ENCODE data around the gene MEA1. TPM values are rescaled to one million over a fixed set of nuclear protein-coding genes. Genes with fewer than 3 reads are reported as not detected.

The MEA1 gene
- total RNA-seq, 4 donors from 2014 or later = 25.0 to 33.5 (median 25.9) TPM

- TF ChIP-seq, protein P1, sequence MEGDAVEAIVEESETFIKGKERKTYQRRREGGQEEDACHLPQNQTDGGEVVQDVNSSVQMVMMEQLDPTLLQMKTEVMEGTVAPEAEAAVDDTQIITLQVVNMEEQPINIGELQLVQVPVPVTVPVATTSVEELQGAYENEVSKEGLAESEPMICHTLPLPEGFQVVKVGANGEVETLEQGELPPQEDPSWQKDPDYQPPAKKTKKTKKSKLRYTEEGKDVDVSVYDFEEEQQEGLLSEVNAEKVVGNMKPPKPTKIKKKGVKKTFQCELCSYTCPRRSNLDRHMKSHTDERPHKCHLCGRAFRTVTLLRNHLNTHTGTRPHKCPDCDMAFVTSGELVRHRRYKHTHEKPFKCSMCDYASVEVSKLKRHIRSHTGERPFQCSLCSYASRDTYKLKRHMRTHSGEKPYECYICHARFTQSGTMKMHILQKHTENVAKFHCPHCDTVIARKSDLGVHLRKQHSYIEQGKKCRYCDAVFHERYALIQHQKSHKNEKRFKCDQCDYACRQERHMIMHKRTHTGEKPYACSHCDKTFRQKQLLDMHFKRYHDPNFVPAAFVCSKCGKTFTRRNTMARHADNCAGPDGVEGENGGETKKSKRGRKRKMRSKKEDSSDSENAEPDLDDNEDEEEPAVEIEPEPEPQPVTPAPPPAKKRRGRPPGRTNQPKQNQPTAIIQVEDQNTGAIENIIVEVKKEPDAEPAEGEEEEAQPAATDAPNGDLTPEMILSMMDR (IDR thresholded peaks at IDR 0.05 in 4 of 5, conservative IDR thresholded peaks at IDR 0.05 in 1 of 5) = no peak
- no peak for TF ChIP-seq POLR2A (IDR thresholded peaks at IDR 0.05)
- Histone ChIP-seq H3K36me3 (peaks cover 0 to 26% of the 10 kb centered on the region in 2 donors), H3K4me1 (peaks cover 26 to 33% of the 10 kb centered on the region in 2 donors), H3K4me3 (no peak overlapping the region), H3K27me3 (no peaks in the 10 kb centered on the region), H3K27ac (peak overlapping the region; percentile 82 to 94 (median 92)), H3K9me3 (no peaks in the 10 kb centered on the region)
- in situ Hi-C loops (cut with MboI; ENCODE audit: low sequenced_read_pairs in 4 of 4) (no loop called here), intact Hi-C loops (cut with DNase I; ENCODE audit: low total_unique reads) (loop anchor here (1.0 kb wide), 1 partner anchor 17 kb away; the partner anchor contains the start of gene CUL7)
- ATAC-seq = no peak
- DNase-seq = no peak
Observed at GRCh38 chr6:43036712-43037111, 23.0 kb upstream of the MEA1 start.

DNA sequence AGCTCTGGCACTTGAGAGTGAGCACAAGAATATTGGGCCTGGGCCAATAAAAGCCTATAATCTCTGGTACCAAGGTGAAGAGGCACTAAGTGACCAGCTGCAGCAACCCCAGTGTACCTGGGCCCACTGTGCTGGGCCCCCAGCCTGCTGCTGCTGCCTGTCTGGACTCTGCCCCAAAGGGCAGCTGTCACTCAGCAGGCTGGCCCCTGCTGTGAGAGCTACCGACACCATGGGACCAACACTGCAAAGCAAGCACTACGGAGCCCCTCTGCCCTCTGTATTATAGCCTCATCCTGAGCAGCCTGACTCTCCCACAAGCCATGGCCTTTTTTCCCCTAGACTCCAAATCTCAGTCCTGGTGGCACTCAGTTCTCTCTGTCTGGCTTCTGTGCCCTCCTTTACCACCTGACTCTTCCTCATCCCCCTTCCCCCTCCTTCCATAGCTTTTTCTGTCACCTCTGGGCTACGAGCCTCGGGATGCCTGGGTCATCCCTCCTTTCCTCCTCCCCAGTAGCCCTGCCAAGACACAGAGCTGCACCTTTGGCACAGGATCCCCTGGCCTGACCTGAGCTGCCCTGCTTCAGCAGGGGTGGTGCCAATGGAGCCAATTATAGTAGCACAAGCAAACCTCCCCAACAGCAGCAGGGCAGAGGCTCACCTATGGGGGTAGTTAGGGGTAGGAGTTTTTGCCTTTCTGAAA, 21.9 kb upstream of the MEA1 start:
- TF ChIP-seq, protein P1 (IDR thresholded peaks at IDR 0.05 in 4 of 5, conservative IDR thresholded peaks at IDR 0.05 in 1 of 5) = peak in 2 of 5 experiments; percentile 12 to 20
- no peak for TF ChIP-seq POLR2A (IDR thresholded peaks at IDR 0.05)
- intact Hi-C loops (cut with DNase I; ENCODE audit: low total_unique reads) = loop anchor here (1.0 to 2.0 kb wide), 2 partner anchors 18 to 21 kb away; partner anchors contain the start of genes CUL7 and KLHDC3
- Histone ChIP-seq H3K27ac (peak overlapping the region; percentile 82 to 94 (median 92)), H3K36me3 (peaks cover 0 to 36% of the 10 kb centered on the region in 2 donors), H3K4me1 (peaks cover 26 to 33% of the 10 kb centered on the region in 2 donors), H3K9me3 (no peaks in the 10 kb centered on the region), H3K27me3 (no peaks in the 10 kb centered on the region), H3K4me3 (no peak overlapping the region)
- DNase-seq (peak; percentile 87 to 97), ATAC-seq (peak; percentile 94 to 98)
- in situ Hi-C loops (cut with MboI; ENCODE audit: low sequenced_read_pairs in 4 of 4) = no loop called here

DNA sequence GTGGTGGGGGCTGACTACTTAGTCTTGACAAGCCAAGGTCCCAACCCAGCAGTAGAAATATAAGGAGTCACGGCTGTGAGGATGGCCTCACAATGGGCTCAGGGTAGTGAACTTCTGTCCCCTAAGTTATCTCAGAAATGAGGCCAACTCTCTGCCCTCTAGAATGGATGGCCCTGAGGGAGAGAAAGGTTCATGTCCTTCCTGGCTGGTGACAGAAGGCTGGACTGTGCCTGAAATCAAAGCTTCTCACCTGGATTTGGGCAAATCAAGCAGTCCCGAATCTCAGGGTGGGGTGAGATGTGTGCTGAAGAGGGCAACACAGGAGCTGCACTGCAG, 20.4 kb upstream of the MEA1 start:
- no peaks in the 10 kb centered on the region for H3K27me3 ChIP-seq
- intact Hi-C loops (cut with DNase I; ENCODE audit: low total_unique reads) (loop anchor here (2.0 kb wide), 1 partner anchor 19 kb away; the partner anchor contains the start of gene KLHDC3), in situ Hi-C loops (cut with MboI; ENCODE audit: low sequenced_read_pairs in 4 of 4) (no loop called here)
- H3K27ac ChIP-seq = peak overlapping the region; percentile 42 to 94 (median 92)
- TF ChIP-seq, protein P1 (IDR thresholded peaks at IDR 0.05 in 4 of 5, conservative IDR thresholded peaks at IDR 0.05 in 1 of 5) = no peak
- no peak for TF ChIP-seq POLR2A (IDR thresholded peaks at IDR 0.05)
- H3K4me3 ChIP-seq = no peak overlapping the region
- H3K36me3 ChIP-seq = peaks cover 0 to 44% of the 10 kb centered on the region in 2 donors
- peaks cover 26 to 30% of the 10 kb centered on the region in 2 donors for H3K4me1 ChIP-seq
- ATAC-seq (no peak), DNase-seq (no peak)
- no peaks in the 10 kb centered on the region for H3K9me3 ChIP-seq

GRCh38 chr6:43033496-43034189, 19.9 kb upstream of the MEA1 start:
- Histone ChIP-seq H3K27ac (peak overlapping the region; percentile 42 to 94 (median 92)), H3K9me3 (no peaks in the 10 kb centered on the region), H3K4me3 (no peak overlapping the region), H3K36me3 (peaks cover 0 to 44% of the 10 kb centered on the region in 2 donors), H3K4me1 (peaks cover 26 to 28% of the 10 kb centered on the region in 2 donors), H3K27me3 (no peaks in the 10 kb centered on the region)
- DNase-seq (no peak), ATAC-seq (no peak)
- in situ Hi-C loops (cut with MboI; ENCODE audit: low sequenced_read_pairs in 4 of 4) (no loop called here), intact Hi-C loops (cut with DNase I; ENCODE audit: low total_unique reads) (loop anchor here (2.0 kb wide), 1 partner anchor 19 kb away; the partner anchor contains the start of gene KLHDC3)
- no peak for TF ChIP-seq POLR2A (IDR thresholded peaks at IDR 0.05)
- TF ChIP-seq, protein P1 (IDR thresholded peaks at IDR 0.05 in 4 of 5, conservative IDR thresholded peaks at IDR 0.05 in 1 of 5) = no peak
